ENCODE data around the gene LINS1. TPM values are rescaled to one million over a fixed set of nuclear protein-coding genes. Genes with fewer than 3 reads are reported as not detected.

LINS1 gene
- total RNA-seq, 1 donor from 2014 or later = 15.1 TPM

DNA sequence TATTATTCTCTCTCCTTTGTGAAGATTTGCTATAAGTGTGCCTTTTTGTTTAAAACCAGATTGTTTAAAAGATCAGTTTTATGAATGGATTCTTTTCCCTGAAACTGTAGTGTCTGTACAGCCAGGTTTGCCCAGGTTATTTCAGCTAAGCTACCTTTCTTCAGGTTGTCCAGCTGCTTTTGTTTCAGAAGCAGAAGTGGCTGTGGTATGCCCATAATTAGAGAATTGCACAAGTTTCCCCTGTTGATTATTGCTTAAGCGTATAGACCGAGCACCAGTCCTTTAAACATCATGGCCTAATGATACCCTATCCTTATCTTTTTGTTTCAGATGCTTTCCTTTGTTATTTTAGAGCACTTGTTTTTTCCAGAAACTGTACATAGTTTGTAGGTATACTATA lies 10.6 kb upstream of the LINS1 start:
- H3K36me3 ChIP-seq (ENCODE audit: control insufficient read depth in 3 of 3, insufficient read depth in 3 of 3, low read length in 3 of 3) = peaks cover 4 to 36% (median 20%) of the 10 kb centered on the region in 3 donors
- no peaks in the 10 kb centered on the region for H3K9me3 ChIP-seq (ENCODE audit: control insufficient read depth in 3 of 3, low read length in 3 of 3)
- no peak overlapping the region for H3K27ac ChIP-seq (ENCODE audit: low read depth, low read length)
- H3K27me3 ChIP-seq (ENCODE audit: control insufficient read depth in 3 of 3, insufficient read depth in 3 of 3, low read length in 3 of 3) = no peaks in the 10 kb centered on the region
- H3K4me3 ChIP-seq (ENCODE audit: low read length in 3 of 3) = no peak overlapping the region
- H3K9ac ChIP-seq (ENCODE audit: low read depth in 1 of 3, low read length in 3 of 3) = no peak overlapping the region
- H3K4me1 ChIP-seq (ENCODE audit: control insufficient read depth in 3 of 3, insufficient read depth in 3 of 3, low read length in 3 of 3) = peaks cover 0 to 9% (median 3%) of the 10 kb centered on the region in 3 donors

DNA sequence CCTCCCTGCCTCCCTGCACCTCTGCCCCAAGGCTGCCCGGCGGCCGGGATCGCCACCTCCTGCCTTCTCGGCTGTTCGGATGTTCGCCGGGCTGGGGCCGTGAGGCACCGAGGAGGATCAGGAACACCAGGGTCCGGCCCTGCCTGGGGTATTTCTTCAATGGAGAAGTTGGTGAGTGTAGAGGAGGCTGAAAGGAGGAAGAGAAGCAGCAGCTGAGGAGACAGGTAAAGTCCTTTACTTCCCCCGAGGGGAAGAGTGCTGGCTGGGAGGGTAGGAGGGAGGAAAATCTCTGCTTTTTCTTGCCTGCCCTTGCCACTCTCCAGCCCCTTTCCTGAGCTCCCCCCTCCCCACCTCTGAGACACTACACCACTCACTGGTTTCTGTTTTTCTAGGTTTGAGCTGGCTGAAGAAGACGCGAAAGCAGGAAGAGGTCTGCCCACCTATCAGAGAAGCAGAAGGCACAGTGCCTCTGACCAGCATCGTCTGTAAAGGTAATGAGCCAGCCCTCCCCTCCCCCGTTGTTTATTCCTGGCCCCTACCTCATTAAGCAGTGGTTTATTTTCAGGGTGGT lies 924 bp upstream of the LINS1 start:
- Histone ChIP-seq H3K4me1 (ENCODE audit: control insufficient read depth in 3 of 3, insufficient read depth in 3 of 3, low read length in 3 of 3) (peaks cover 19 to 25% (median 23%) of the 10 kb centered on the region in 3 donors), H3K4me3 (ENCODE audit: low read length in 3 of 3) (peak overlapping the region; percentile 86 to 96 (median 89)), H3K9ac (ENCODE audit: low read depth in 1 of 3, low read length in 3 of 3) (peak overlapping the region; percentile 87 to 92 (median 91)), H3K9me3 (ENCODE audit: control insufficient read depth in 3 of 3, low read length in 3 of 3) (no peaks in the 10 kb centered on the region), H3K36me3 (ENCODE audit: control insufficient read depth in 3 of 3, insufficient read depth in 3 of 3, low read length in 3 of 3) (peaks cover 0 to 2% (median 0%) of the 10 kb centered on the region in 3 donors), H3K27me3 (ENCODE audit: control insufficient read depth in 3 of 3, insufficient read depth in 3 of 3, low read length in 3 of 3) (no peaks in the 10 kb centered on the region), H3K27ac (ENCODE audit: low read depth, low read length) (peak overlapping the region; percentile 78)

DNA sequence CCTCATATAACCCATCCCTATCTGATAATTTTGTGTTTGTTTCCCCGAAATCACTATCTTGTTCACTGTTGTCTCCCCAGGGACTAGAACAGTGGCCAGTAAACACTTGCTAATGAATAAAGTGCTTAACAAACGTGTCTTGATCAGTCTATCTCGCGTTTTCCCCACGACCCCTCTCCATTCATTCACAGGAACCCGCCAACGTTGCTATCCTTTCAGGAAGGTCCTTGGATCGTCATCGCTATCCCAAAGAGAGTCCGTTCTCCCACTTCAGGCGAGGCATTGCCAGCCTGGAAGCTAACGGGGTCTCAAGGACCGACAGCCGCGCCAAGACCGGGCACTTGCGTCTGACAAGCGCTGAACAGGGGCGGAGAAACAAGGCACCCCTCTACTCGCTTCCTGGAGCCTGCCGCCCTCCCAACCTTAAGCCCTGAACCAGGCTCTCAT lies 344 bp downstream of the LINS1 start:
- Histone ChIP-seq H3K4me3 (ENCODE audit: low read length in 3 of 3) (peak overlapping the region; percentile 96 to 99 (median 97)), H3K4me1 (ENCODE audit: control insufficient read depth in 3 of 3, insufficient read depth in 3 of 3, low read length in 3 of 3) (peaks cover 19 to 29% (median 23%) of the 10 kb centered on the region in 3 donors), H3K27me3 (ENCODE audit: control insufficient read depth in 3 of 3, insufficient read depth in 3 of 3, low read length in 3 of 3) (no peaks in the 10 kb centered on the region), H3K36me3 (ENCODE audit: control insufficient read depth in 3 of 3, insufficient read depth in 3 of 3, low read length in 3 of 3) (no peaks in the 10 kb centered on the region), H3K27ac (ENCODE audit: low read depth, low read length) (peak overlapping the region; percentile 87), H3K9ac (ENCODE audit: low read depth in 1 of 3, low read length in 3 of 3) (peak overlapping the region; percentile 95 to 96 (median 96)), H3K9me3 (ENCODE audit: control insufficient read depth in 3 of 3, low read length in 3 of 3) (no peaks in the 10 kb centered on the region)

DNA sequence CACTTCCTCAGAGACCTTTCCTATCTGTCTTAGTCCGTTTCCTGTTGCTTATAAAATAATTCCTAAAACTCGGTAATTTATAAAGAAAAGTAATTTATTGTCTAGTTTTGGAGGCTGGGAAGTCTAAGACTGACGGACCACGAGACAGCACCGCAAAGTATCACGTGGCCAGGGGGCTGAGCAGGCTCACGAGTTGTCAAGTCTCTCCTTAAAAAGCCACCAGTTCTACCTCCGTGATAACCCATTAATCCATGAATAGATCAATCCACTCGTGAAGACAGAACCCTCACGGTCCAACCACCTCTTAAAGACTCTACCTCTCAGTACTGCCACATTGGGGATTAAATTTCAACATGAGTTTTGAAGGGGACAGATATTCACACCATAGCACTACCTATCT lies 821 bp downstream of the LINS1 start:
- no peaks in the 10 kb centered on the region for H3K36me3 ChIP-seq (ENCODE audit: control insufficient read depth in 3 of 3, insufficient read depth in 3 of 3, low read length in 3 of 3)
- peak overlapping the region; percentile 95 to 96 (median 96) for H3K9ac ChIP-seq (ENCODE audit: low read depth in 1 of 3, low read length in 3 of 3)
- no peaks in the 10 kb centered on the region for H3K9me3 ChIP-seq (ENCODE audit: control insufficient read depth in 3 of 3, low read length in 3 of 3)
- H3K27ac ChIP-seq (ENCODE audit: low read depth, low read length) = peak overlapping the region; percentile 87
- H3K4me1 ChIP-seq (ENCODE audit: control insufficient read depth in 3 of 3, insufficient read depth in 3 of 3, low read length in 3 of 3) = peaks cover 19 to 29% (median 23%) of the 10 kb centered on the region in 3 donors
- H3K4me3 ChIP-seq (ENCODE audit: low read length in 3 of 3) = peak overlapping the region; percentile 96 to 99 (median 97)
- H3K27me3 ChIP-seq (ENCODE audit: control insufficient read depth in 3 of 3, insufficient read depth in 3 of 3, low read length in 3 of 3) = no peaks in the 10 kb centered on the region

DNA sequence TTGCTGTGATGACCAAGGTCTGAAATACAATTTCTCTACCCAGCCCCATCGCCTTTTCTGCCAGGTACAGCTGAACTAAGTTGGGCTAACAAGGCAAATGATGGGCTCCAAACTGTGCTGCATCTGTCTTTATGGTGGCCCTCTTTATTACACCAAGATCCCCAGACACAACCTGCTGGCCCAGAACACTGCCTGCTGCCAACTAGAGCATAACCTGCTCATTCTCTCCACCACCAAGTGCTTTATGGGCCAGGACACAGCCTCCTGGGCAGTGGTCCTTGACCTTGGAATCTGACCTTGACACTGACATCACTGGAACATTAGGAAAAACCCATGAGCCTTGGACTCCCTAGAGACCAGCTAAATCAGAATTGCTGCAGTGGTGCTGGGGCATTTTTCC lies 3.3 kb downstream of the LINS1 start:
- H3K4me1 ChIP-seq (ENCODE audit: control insufficient read depth in 3 of 3, insufficient read depth in 3 of 3, low read length in 3 of 3) = peaks cover 17 to 27% (median 19%) of the 10 kb centered on the region in 3 donors

GRCh38 chr15:100597862-100598261 lies 4.1 kb downstream of the LINS1 start:
- no peaks in the 10 kb centered on the region for H3K36me3 ChIP-seq (ENCODE audit: control insufficient read depth in 3 of 3, insufficient read depth in 3 of 3, low read length in 3 of 3)
- H3K4me1 ChIP-seq (ENCODE audit: control insufficient read depth in 3 of 3, insufficient read depth in 3 of 3, low read length in 3 of 3) = peaks cover 11 to 23% (median 13%) of the 10 kb centered on the region in 3 donors
- H3K4me3 ChIP-seq (ENCODE audit: low read length in 3 of 3) = no peak overlapping the region

More for the DNA sequence above, 3.3 kb downstream of the LINS1 start:
- H3K27me3 ChIP-seq (ENCODE audit: control insufficient read depth in 3 of 3, insufficient read depth in 3 of 3, low read length in 3 of 3) = no peaks in the 10 kb centered on the region
- H3K9ac ChIP-seq (ENCODE audit: low read depth in 1 of 3, low read length in 3 of 3) = no peak overlapping the region
- H3K27ac ChIP-seq (ENCODE audit: low read depth, low read length) = no peak overlapping the region
- H3K9me3 ChIP-seq (ENCODE audit: control insufficient read depth in 3 of 3, low read length in 3 of 3) = no peaks in the 10 kb centered on the region
- no peaks in the 10 kb centered on the region for H3K36me3 ChIP-seq (ENCODE audit: control insufficient read depth in 3 of 3, insufficient read depth in 3 of 3, low read length in 3 of 3)
- no peak overlapping the region for H3K4me3 ChIP-seq (ENCODE audit: low read length in 3 of 3)

GRCh38 chr15:100596792-100597191 lies 5.2 kb downstream of the LINS1 start:
- Histone ChIP-seq H3K36me3 (ENCODE audit: control insufficient read depth in 3 of 3, insufficient read depth in 3 of 3, low read length in 3 of 3) (no peaks in the 10 kb centered on the region), H3K9me3 (ENCODE audit: control insufficient read depth in 3 of 3, low read length in 3 of 3) (no peaks in the 10 kb centered on the region), H3K9ac (ENCODE audit: low read depth in 1 of 3, low read length in 3 of 3) (no peak overlapping the region), H3K4me1 (ENCODE audit: control insufficient read depth in 3 of 3, insufficient read depth in 3 of 3, low read length in 3 of 3) (peaks cover 11 to 22% (median 12%) of the 10 kb centered on the region in 3 donors), H3K4me3 (ENCODE audit: low read length in 3 of 3) (no peak overlapping the region), H3K27ac (ENCODE audit: low read depth, low read length) (no peak overlapping the region), H3K27me3 (ENCODE audit: control insufficient read depth in 3 of 3, insufficient read depth in 3 of 3, low read length in 3 of 3) (no peaks in the 10 kb centered on the region)

More at GRCh38 chr15:100597862-100598261, 4.1 kb downstream of the LINS1 start:
- no peaks in the 10 kb centered on the region for H3K9me3 ChIP-seq (ENCODE audit: control insufficient read depth in 3 of 3, low read length in 3 of 3)
- no peak overlapping the region for H3K9ac ChIP-seq (ENCODE audit: low read depth in 1 of 3, low read length in 3 of 3)
- no peaks in the 10 kb centered on the region for H3K27me3 ChIP-seq (ENCODE audit: control insufficient read depth in 3 of 3, insufficient read depth in 3 of 3, low read length in 3 of 3)
- H3K27ac ChIP-seq (ENCODE audit: low read depth, low read length) = no peak overlapping the region

GRCh38 chr15:100595964-100596363 lies 6.0 kb downstream of the LINS1 start:
- H3K36me3 ChIP-seq (ENCODE audit: control insufficient read depth in 3 of 3, insufficient read depth in 3 of 3, low read length in 3 of 3) = no peaks in the 10 kb centered on the region
- H3K27ac ChIP-seq (ENCODE audit: low read depth, low read length) = no peak overlapping the region
- no peaks in the 10 kb centered on the region for H3K9me3 ChIP-seq (ENCODE audit: control insufficient read depth in 3 of 3, low read length in 3 of 3)
- H3K4me3 ChIP-seq (ENCODE audit: low read length in 3 of 3) = no peak overlapping the region
- H3K9ac ChIP-seq (ENCODE audit: low read depth in 1 of 3, low read length in 3 of 3) = no peak overlapping the region
- peaks cover 4 to 14% (median 5%) of the 10 kb centered on the region in 3 donors for H3K4me1 ChIP-seq (ENCODE audit: control insufficient read depth in 3 of 3, insufficient read depth in 3 of 3, low read length in 3 of 3)
- H3K27me3 ChIP-seq (ENCODE audit: control insufficient read depth in 3 of 3, insufficient read depth in 3 of 3, low read length in 3 of 3) = no peaks in the 10 kb centered on the region

DNA sequence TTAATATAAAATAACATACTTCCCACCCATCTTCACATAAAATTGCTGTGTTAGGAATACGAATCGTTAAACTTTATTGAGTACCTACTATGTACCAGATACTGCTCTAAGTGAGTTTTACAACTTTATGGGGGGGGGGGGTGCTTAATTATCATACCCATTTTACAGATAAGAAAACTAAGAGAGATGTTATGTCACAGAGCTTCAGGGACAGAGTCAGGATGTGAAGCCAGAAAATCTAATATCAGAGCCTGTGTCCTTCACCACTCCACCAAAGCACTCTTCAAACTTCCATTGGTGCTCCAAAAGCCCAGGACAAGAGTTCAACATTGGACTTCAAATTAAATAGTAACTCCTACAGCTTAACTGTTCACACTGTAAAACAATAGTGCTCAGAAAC lies 8.6 kb downstream of the LINS1 start:
- no peaks in the 10 kb centered on the region for H3K36me3 ChIP-seq (ENCODE audit: control insufficient read depth in 3 of 3, insufficient read depth in 3 of 3, low read length in 3 of 3)
- H3K27ac ChIP-seq (ENCODE audit: low read depth, low read length) = no peak overlapping the region
- no peak overlapping the region for H3K9ac ChIP-seq (ENCODE audit: low read depth in 1 of 3, low read length in 3 of 3)
- H3K27me3 ChIP-seq (ENCODE audit: control insufficient read depth in 3 of 3, insufficient read depth in 3 of 3, low read length in 3 of 3) = no peaks in the 10 kb centered on the region
- no peak overlapping the region for H3K4me3 ChIP-seq (ENCODE audit: low read length in 3 of 3)
- H3K9me3 ChIP-seq (ENCODE audit: control insufficient read depth in 3 of 3, low read length in 3 of 3) = no peaks in the 10 kb centered on the region
- peaks cover 0 to 5% (median 0%) of the 10 kb centered on the region in 3 donors for H3K4me1 ChIP-seq (ENCODE audit: control insufficient read depth in 3 of 3, insufficient read depth in 3 of 3, low read length in 3 of 3)

- H3K27ac ChIP-seq (ENCODE audit: low read depth, low read length) = no peak overlapping the region
- no peaks in the 10 kb centered on the region for H3K9me3 ChIP-seq (ENCODE audit: control insufficient read depth in 3 of 3, low read length in 3 of 3)
- H3K9ac ChIP-seq (ENCODE audit: low read depth in 1 of 3, low read length in 3 of 3) = no peak overlapping the region
- no peaks in the 10 kb centered on the region for H3K27me3 ChIP-seq (ENCODE audit: control insufficient read depth in 3 of 3, insufficient read depth in 3 of 3, low read length in 3 of 3)
- H3K36me3 ChIP-seq (ENCODE audit: control insufficient read depth in 3 of 3, insufficient read depth in 3 of 3, low read length in 3 of 3) = no peaks in the 10 kb centered on the region
- H3K4me1 ChIP-seq (ENCODE audit: control insufficient read depth in 3 of 3, insufficient read depth in 3 of 3, low read length in 3 of 3) = peaks cover 0 to 4% (median 0%) of the 10 kb centered on the region in 3 donors
- no peak overlapping the region for H3K4me3 ChIP-seq (ENCODE audit: low read length in 3 of 3)
Observed at GRCh38 chr15:100592898-100593297, 9.1 kb downstream of the LINS1 start.

Measured in skeletal muscle tissue (tissue), 4 donors.